ENCODE results near the gene OR7C2. TPM values are rescaled to one million over a fixed set of nuclear protein-coding genes. Genes with fewer than 3 reads are reported as not detected.

OR7C2 gene
- total RNA-seq, 1 experiment from 2014 or later = not detected

DNA sequence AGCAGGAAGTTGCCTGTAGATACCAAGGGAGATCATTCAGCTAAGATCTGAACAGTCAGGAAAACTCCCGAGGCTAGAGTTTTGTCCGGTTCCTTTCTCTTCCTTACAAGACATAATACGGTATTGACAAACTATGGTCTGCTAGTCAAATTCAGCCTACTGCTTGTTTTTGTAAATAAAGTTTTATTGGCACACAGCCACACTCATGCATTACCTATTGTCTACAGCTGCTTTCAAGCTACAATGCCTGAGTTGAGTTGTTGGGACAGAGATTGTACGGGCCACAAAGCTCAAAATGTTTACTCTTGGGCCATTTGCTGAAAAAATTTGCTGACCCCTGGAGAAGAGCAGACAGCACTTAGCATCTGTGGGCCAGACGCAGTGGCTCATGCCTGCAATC lies 35.8 kb downstream of the OR7C2 start:
- Histone ChIP-seq H3K79me2 (ENCODE audit: insufficient read depth, low read length) (no peaks in the 10 kb centered on the region), H2BK120ac (ENCODE audit: low read depth, low read length, poor library complexity, severe bottlenecking) (no peak overlapping the region), H3K9ac (ENCODE audit: extremely low read depth, insufficient read length, low read length) (no peak overlapping the region), H3K23me2 (ENCODE audit: insufficient read length, low read depth, low read length, poor library complexity, severe bottlenecking) (no peaks in the 10 kb centered on the region), H2BK12ac (ENCODE audit: insufficient read length, low read depth, low read length) (no peak overlapping the region), H2BK5ac (ENCODE audit: insufficient read length, low read length) (no peak overlapping the region), H3K4ac (ENCODE audit: low read depth, low read length) (no peak overlapping the region), H4K91ac (ENCODE audit: insufficient read length, low read depth, low read length) (no peak overlapping the region), H3K56ac (ENCODE audit: insufficient read length, low read depth, low read length) (no peak overlapping the region), H2AK5ac (ENCODE audit: insufficient read length, low read length) (no peak overlapping the region), H3K9me3 (ENCODE audit: control insufficient read depth, low read depth, low read length) (no peaks in the 10 kb centered on the region), H3K23ac (ENCODE audit: insufficient read length, low read depth, low read length) (no peak overlapping the region), H4K20me1 (ENCODE audit: control insufficient read depth, insufficient read depth, insufficient read length) (no peaks in the 10 kb centered on the region), H2AFZ (ENCODE audit: low read length) (no peak overlapping the region), H3K79me1 (ENCODE audit: insufficient read depth, low read depth, low read length, poor library complexity, severe bottlenecking) (no peaks in the 10 kb centered on the region), H4K8ac (replicated peaks; ENCODE audit: insufficient read length, low read depth, low read length) (no peak overlapping the region), H3K14ac (ENCODE audit: insufficient read depth, low read length) (no peak overlapping the region), H2BK15ac (ENCODE audit: low read depth, low read length) (no peak overlapping the region), H3K4me1 (ENCODE audit: insufficient read depth, low read length) (no peaks in the 10 kb centered on the region), H3T11ph (ENCODE audit: low read length) (no peak overlapping the region), H3K27ac (ENCODE audit: insufficient read length, low read depth, low read length) (no peak overlapping the region), H4K5ac (ENCODE audit: insufficient read length, low read depth, low read length) (no peak overlapping the region), H2BK20ac (ENCODE audit: low read depth, low read length, poor library complexity, severe bottlenecking) (no peak overlapping the region), H3K18ac (ENCODE audit: insufficient read length, low read depth, low read length) (no peak overlapping the region), H3K4me2 (ENCODE audit: insufficient read depth, insufficient read length, low read length) (no peak overlapping the region), H3K27me3 (ENCODE audit: insufficient read depth, low read length) (no peaks in the 10 kb centered on the region; the same call in 1 of the 2 replicates)
- Mint-ChIP-seq H3K9me3 (no peaks in the 10 kb centered on the region), H3K4me3 (no peak overlapping the region), H3K27me3 (ENCODE audit: low read depth) (peaks cover 39% of the 10 kb centered on the region), H3K27ac (no peak overlapping the region), H3K36me3 (ENCODE audit: insufficient read depth in 1 of 3, low read depth in 3 of 3) (peaks cover 3 to 4% (median 4%) of the 10 kb centered on the region in 3 experiments; a peak in 5 of 7 replicates), H3K4me1 (peaks cover 0 to 20% of the 10 kb centered on the region in 2 experiments; a peak in 2 of 4 replicates)
- TF ChIP-seq, protein P1, sequence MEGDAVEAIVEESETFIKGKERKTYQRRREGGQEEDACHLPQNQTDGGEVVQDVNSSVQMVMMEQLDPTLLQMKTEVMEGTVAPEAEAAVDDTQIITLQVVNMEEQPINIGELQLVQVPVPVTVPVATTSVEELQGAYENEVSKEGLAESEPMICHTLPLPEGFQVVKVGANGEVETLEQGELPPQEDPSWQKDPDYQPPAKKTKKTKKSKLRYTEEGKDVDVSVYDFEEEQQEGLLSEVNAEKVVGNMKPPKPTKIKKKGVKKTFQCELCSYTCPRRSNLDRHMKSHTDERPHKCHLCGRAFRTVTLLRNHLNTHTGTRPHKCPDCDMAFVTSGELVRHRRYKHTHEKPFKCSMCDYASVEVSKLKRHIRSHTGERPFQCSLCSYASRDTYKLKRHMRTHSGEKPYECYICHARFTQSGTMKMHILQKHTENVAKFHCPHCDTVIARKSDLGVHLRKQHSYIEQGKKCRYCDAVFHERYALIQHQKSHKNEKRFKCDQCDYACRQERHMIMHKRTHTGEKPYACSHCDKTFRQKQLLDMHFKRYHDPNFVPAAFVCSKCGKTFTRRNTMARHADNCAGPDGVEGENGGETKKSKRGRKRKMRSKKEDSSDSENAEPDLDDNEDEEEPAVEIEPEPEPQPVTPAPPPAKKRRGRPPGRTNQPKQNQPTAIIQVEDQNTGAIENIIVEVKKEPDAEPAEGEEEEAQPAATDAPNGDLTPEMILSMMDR (conservative IDR thresholded peaks at IDR 0.05) = no peak
- no peak for DNase-seq
- no CpG with 5 or more reads among the region's 5 CpGs for WGBS (ENCODE audit: extremely low coverage, insufficient read length, low lambda C conversion rate)
